Skeletal muscle cell (primary cell): ENCODE data around the gene RANBP3.
"Not testable (repeated sequence)": the region's sequence is repeated elsewhere in the genome, so short reads cannot be mapped to it uniquely, and the experiment has no call there.

Experiments
- DNase-seq: peaks from one replicate; pipeline ENCODE4 v3.0.0-alpha.2; 2010; ENCODE audit warnings: low read depth
- H3K4me3 ChIP-seq: 2 replicates; pipeline ENCODE4 v1.5.1; 2011; ENCODE audit warnings: low read depth, mild to moderate bottlenecking, control low read depth, low read length, moderate library complexity

The RANBP3 gene

GRCh38 chr19:6010107-6010506, 32.2 kb upstream of the RANBP3 start:
- DNase-seq = no peak
- H3K4me3 ChIP-seq = no peak overlapping the region

- DNase-seq = no peak
- H3K4me3 ChIP-seq = no peak overlapping the region
Measured at GRCh38 chr19:6007866-6008265, 29.9 kb upstream of the RANBP3 start.

GRCh38 chr19:6006896-6007295, 29.0 kb upstream of the RANBP3 start:
- H3K4me3 ChIP-seq = no peak overlapping the region
- no peak for DNase-seq

- not testable (repeated sequence) for H3K4me3 ChIP-seq, DNase-seq
Measured at GRCh38 chr19:6006070-6006446, 28.1 kb upstream of the RANBP3 start.

- no peak for DNase-seq
- no peak overlapping the region for H3K4me3 ChIP-seq
Measured at GRCh38 chr19:6005321-6006069, 27.6 kb upstream of the RANBP3 start.

- DNase-seq = no peak
Measured at GRCh38 chr19:6003976-6004375, 26.0 kb upstream of the RANBP3 start.

GRCh38 chr19:6002591-6002990, 24.7 kb upstream of the RANBP3 start:
- no peak overlapping the region for H3K4me3 ChIP-seq
- DNase-seq = no peak

More at GRCh38 chr19:6003976-6004375, 26.0 kb upstream of the RANBP3 start:
- no peak overlapping the region for H3K4me3 ChIP-seq

- DNase-seq = no peak
Measured at GRCh38 chr19:6000228-6000847, 22.4 kb upstream of the RANBP3 start.

GRCh38 chr19:5999693-6000092, 21.8 kb upstream of the RANBP3 start:
- no peak for DNase-seq
- H3K4me3 ChIP-seq = no peak overlapping the region

More at GRCh38 chr19:6000228-6000847, 22.4 kb upstream of the RANBP3 start:
- H3K4me3 ChIP-seq = no peak overlapping the region

GRCh38 chr19:5997371-5997770, 19.4 kb upstream of the RANBP3 start:
- DNase-seq = no peak
- no peak overlapping the region for H3K4me3 ChIP-seq

- H3K4me3 ChIP-seq = no peak overlapping the region
- no peak for DNase-seq
Measured at GRCh38 chr19:5996623-5997320, 18.8 kb upstream of the RANBP3 start.

- DNase-seq = no peak
- H3K4me3 ChIP-seq = no peak overlapping the region
Measured at GRCh38 chr19:5996102-5996501, 18.2 kb upstream of the RANBP3 start.

GRCh38 chr19:5995606-5996005, 17.7 kb upstream of the RANBP3 start:
- H3K4me3 ChIP-seq = no peak overlapping the region
- no peak for DNase-seq

GRCh38 chr19:5994405-5995165, 16.6 kb upstream of the RANBP3 start:
- DNase-seq = no peak
- H3K4me3 ChIP-seq = no peak overlapping the region

- no peak for DNase-seq
- H3K4me3 ChIP-seq = no peak overlapping the region
Measured at GRCh38 chr19:5993648-5994358, 15.9 kb upstream of the RANBP3 start.

- no peak overlapping the region for H3K4me3 ChIP-seq
- no peak for DNase-seq
Measured at GRCh38 chr19:5993201-5993600, 15.3 kb upstream of the RANBP3 start.

- no peak overlapping the region for H3K4me3 ChIP-seq
- DNase-seq = no peak
Measured at GRCh38 chr19:5992756-5993155, 14.8 kb upstream of the RANBP3 start.

- no peak overlapping the region for H3K4me3 ChIP-seq
- DNase-seq = no peak
Measured at GRCh38 chr19:5991244-5991838, 13.4 kb upstream of the RANBP3 start.

GRCh38 chr19:5990289-5990797, 12.4 kb upstream of the RANBP3 start:
- H3K4me3 ChIP-seq = no peak overlapping the region
- DNase-seq = no peak
